GM10266 (cell line): ENCODE results near the gene SELENOS.

ENCODE experiments used
- DNase-seq: peaks from one replicate; pipeline ENCODE4 v3.0.0; 2012; ENCODE audit errors: extremely low spot score
- TF ChIP-seq, protein P1 (sequence below): IDR thresholded peaks from 2 replicates; pipeline ENCODE4 v1.5.1; 2012; ENCODE audit warnings: mild to moderate bottlenecking, low read depth; ENCODE audit not compliant: control insufficient read depth, insufficient read depth; ENCODE audit errors: missing control alignments

Gene SELENOS

DNA sequence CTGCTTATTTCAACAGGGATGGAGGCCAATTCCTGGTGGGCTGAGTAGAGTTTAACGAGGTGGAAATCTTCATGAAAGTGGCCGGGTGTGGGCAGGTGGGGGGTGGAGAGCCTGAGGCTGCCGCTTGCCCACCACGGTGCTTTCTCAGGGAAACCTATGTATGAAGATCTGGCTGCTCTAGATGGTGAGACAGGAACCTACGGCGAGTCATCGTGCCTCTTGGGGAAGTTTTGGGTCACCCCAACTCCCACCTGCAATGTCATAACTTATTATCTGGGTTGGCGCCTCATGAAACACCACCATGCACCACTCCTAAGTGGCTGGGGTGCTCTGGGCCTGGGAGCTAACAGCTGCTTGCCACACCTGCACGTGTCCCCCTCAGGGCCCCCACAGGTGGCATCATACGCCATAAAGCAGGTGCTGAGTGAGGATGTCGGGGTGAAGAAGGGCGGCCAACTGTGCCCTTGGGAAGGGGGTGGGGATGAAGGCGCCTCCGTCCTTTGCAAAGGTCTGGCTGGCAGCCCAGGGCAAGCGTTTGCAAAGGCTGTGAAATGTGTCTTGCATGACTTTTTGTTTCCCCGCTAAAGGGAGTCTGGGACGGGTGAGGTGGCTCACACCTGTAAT lies 45.7 kb upstream of the SELENOS start:
- TF ChIP-seq, protein P1, sequence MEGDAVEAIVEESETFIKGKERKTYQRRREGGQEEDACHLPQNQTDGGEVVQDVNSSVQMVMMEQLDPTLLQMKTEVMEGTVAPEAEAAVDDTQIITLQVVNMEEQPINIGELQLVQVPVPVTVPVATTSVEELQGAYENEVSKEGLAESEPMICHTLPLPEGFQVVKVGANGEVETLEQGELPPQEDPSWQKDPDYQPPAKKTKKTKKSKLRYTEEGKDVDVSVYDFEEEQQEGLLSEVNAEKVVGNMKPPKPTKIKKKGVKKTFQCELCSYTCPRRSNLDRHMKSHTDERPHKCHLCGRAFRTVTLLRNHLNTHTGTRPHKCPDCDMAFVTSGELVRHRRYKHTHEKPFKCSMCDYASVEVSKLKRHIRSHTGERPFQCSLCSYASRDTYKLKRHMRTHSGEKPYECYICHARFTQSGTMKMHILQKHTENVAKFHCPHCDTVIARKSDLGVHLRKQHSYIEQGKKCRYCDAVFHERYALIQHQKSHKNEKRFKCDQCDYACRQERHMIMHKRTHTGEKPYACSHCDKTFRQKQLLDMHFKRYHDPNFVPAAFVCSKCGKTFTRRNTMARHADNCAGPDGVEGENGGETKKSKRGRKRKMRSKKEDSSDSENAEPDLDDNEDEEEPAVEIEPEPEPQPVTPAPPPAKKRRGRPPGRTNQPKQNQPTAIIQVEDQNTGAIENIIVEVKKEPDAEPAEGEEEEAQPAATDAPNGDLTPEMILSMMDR = no peak
- no peak for DNase-seq

- DNase-seq = no peak
These were observed 44.9 kb upstream of the SELENOS start for GRCh38 chr15:101322016-101322695.

GRCh38 chr15:101320501-101321052 lies 43.3 kb upstream of the SELENOS start:
- peak; percentile 70 for DNase-seq
- TF ChIP-seq, protein P1 = peak; percentile 28

More at GRCh38 chr15:101322016-101322695, 44.9 kb upstream of the SELENOS start:
- TF ChIP-seq, protein P1 = no peak

- DNase-seq = no peak
- TF ChIP-seq, protein P1 = no peak
These were observed 41.6 kb upstream of the SELENOS start for GRCh38 chr15:101318839-101319238.

GRCh38 chr15:101318147-101318819 lies 41.0 kb upstream of the SELENOS start:
- DNase-seq = no peak
- TF ChIP-seq, protein P1 = no peak

GRCh38 chr15:101317336-101317872 lies 40.1 kb upstream of the SELENOS start:
- no peak for DNase-seq

More at GRCh38 chr15:101317336-101317872, 40.1 kb upstream of the SELENOS start:
- TF ChIP-seq, protein P1 = no peak
